B cell (primary cell): ENCODE results near the gene GIGYF2. TPM values are rescaled to one million over a fixed set of nuclear protein-coding genes. Genes with fewer than 3 reads are reported as not detected.

Source experiments
- ATAC-seq: fragments of 200-7000 bp; cut with Tn5 transposase; one replicate; pipeline ENCODE4 v1.10.0; 2021; ENCODE audit warnings: low read depth, mild to moderate bottlenecking, moderate number of reproducible peaks, moderate library complexity
- CTCF ChIA-PET: fragments of 350-600 bp; sonication (Branson Sonifier 250); formaldehyde crosslinking; loops from one replicate; lab custom pipeline; 2021; ENCODE audit warnings: antibody characterized with exemption, inconsistent platforms; lab: Charles Lee
- POLR2A ChIA-PET: fragments of 350-600 bp; sonication (Branson Sonifier 250); formaldehyde crosslinking; loops from one replicate; lab custom pipeline; 2021; ENCODE audit warnings: antibody characterized with exemption; lab: Charles Lee
- DNase-seq: peaks from one replicate; pipeline ENCODE4 v3.0.0; 2013
- H2AFZ ChIP-seq: 2 replicates; pipeline ENCODE4 v1.6.1; 2012; ENCODE audit warnings: mild to moderate bottlenecking, low read depth, low read length; ENCODE audit not compliant: insufficient read depth, poor library complexity, severe bottlenecking
- H3K27ac ChIP-seq, 2 donors: 1 replicate in 1 of 2; 2 replicates in 1 of 2; pipeline ENCODE4 v1.5.1; 2012 to 2013; ENCODE audit warnings: low read length in 2 of 2, mild to moderate bottlenecking in 2 of 2, moderate library complexity in 1 of 2
- H3K27me3 ChIP-seq, 4 experiments: fragments of 200-600 bp in 1 of 4; sonication (generic) in 1 of 4; replicated peaks in 1 of 4; 1 replicate in 2 of 4; 2 replicates in 2 of 4; pipeline versions ENCODE4 v1.6.1 to v1.7.0; 2013 to 2016; ENCODE audit warnings: low read length in 3 of 4, mild to moderate bottlenecking in 2 of 4, mixed read lengths in 1 of 4, moderate library complexity in 1 of 4; ENCODE audit not compliant: insufficient read depth in 4 of 4, control insufficient read depth in 3 of 4; ENCODE audit errors: control extremely low read depth in 1 of 4
- H3K36me3 ChIP-seq, 2 experiments: replicated peaks in 1 of 2; 1 replicate in 1 of 2; 2 replicates in 1 of 2; pipeline versions ENCODE4 v1.6.1 to v1.7.1; 2013; ENCODE audit warnings: low read length in 1 of 2; ENCODE audit not compliant: insufficient read depth in 2 of 2, control insufficient read depth in 1 of 2; ENCODE audit errors: control extremely low read depth in 1 of 2, extremely low read depth in 1 of 2
- H3K4me1 ChIP-seq, 2 donors: fragments of 200-600 bp in 1 of 2; sonication (generic) in 1 of 2; 1 replicate in 1 of 2; 2 replicates in 1 of 2; pipeline versions ENCODE4 v1.5.1 to v1.6.1; 2013 to 2017; ENCODE audit warnings: low read length in 2 of 2; ENCODE audit not compliant: control insufficient read depth in 2 of 2, insufficient read depth in 2 of 2
- H3K4me2 ChIP-seq: replicated peaks from 2 replicates; pipeline ENCODE3; 2012; ENCODE audit warnings: mild to moderate bottlenecking, low read depth, low read length; ENCODE audit not compliant: poor library complexity, severe bottlenecking
- H3K4me3 ChIP-seq, 5 experiments: fragments of 200-600 bp in 1 of 5; sonication (generic) in 1 of 5; 1 replicate in 3 of 5; 2 replicates in 2 of 5; pipeline versions ENCODE4 v1.5.1 to v1.7.0; 2011 to 2016; ENCODE audit warnings: low read length in 4 of 5, mild to moderate bottlenecking in 4 of 5, low read depth in 2 of 5, control low read depth in 1 of 5, moderate library complexity in 1 of 5; ENCODE audit not compliant: insufficient read depth in 1 of 5; ENCODE audit errors: control extremely low read depth in 1 of 5, extremely low read depth in 1 of 5
- H3K79me2 ChIP-seq: fragments of 200-600 bp; sonication (generic); one replicate; pipeline ENCODE4 v1.6.0; 2016; ENCODE audit warnings: low read length; ENCODE audit not compliant: control insufficient read depth, insufficient read depth
- H3K9ac ChIP-seq: fragments of 200-600 bp; sonication (generic); 2 replicates; pipeline ENCODE4 v1.6.1; 2017; ENCODE audit warnings: mild to moderate bottlenecking, low read length, moderate library complexity
- H3K9me3 ChIP-seq, 3 donors: one replicate each; pipeline versions ENCODE4 v1.6.1 to v1.7.1; 2013; ENCODE audit warnings: low read length in 2 of 3; ENCODE audit not compliant: control insufficient read depth in 2 of 3, insufficient read depth in 1 of 3; ENCODE audit errors: control extremely low read depth in 1 of 3
- H4K20me1 ChIP-seq: 2 replicates; pipeline ENCODE4 v1.6.0; 2012; ENCODE audit warnings: mild to moderate bottlenecking, low read length; ENCODE audit not compliant: insufficient read depth, control insufficient read depth, poor library complexity, severe bottlenecking
- H3K27ac Mint-ChIP-seq: one replicate; pipeline ENCODE4 v1.8.0; 2021; ENCODE audit warnings: mixed read lengths
- H3K27me3 Mint-ChIP-seq: one replicate; pipeline ENCODE4 v1.8.0; 2021; ENCODE audit warnings: mixed read lengths
- H3K4me1 Mint-ChIP-seq: one replicate; pipeline ENCODE4 v1.8.0; 2021; ENCODE audit warnings: mixed read lengths
- H3K4me3 Mint-ChIP-seq: one replicate; pipeline ENCODE4 v1.8.0; 2021; ENCODE audit warnings: mixed read lengths
- H3K9me3 Mint-ChIP-seq: one replicate; pipeline ENCODE4 v1.8.0; 2022; ENCODE audit warnings: mixed read lengths; ENCODE audit not compliant: insufficient read depth
- CTCF ChIP-seq: fragments of 200-600 bp; IDR thresholded peaks from one replicate; pipeline ENCODE4 v1.8.0; 2022; ENCODE audit warnings: antibody characterized with exemption, mild to moderate bottlenecking
- EZH2 ChIP-seq: IDR thresholded peaks from 2 replicates; pipeline ENCODE4 v1.6.1; 2012; ENCODE audit warnings: borderline replicate concordance, low read depth, mild to moderate bottlenecking, moderate library complexity, low read length; ENCODE audit not compliant: insufficient read depth, poor library complexity, severe bottlenecking
- WGBS: methylation state at CpG from one replicate; pipeline ENCODE4 v1.1.5; 2013; ENCODE audit warnings: missing lambda C conversion rate; ENCODE audit not compliant: insufficient coverage; 5-methylcytosine and 5-hydroxymethylcytosine counted together
- intact Hi-C: fragments of 100-400 bp; cut with micrococcal nuclease; formaldehyde crosslinking; loops from one replicate; pipeline ENCODE4 v1.10.0; 2022
- polyA plus RNA-seq: library from polyadenylated mRNA; depleted of rRNA; stranded (reverse); fragments of >200 nt; gene quantifications from 2 replicates; pipeline ENCODE4 v1.2.3, GENCODE V29; 2012
- total RNA-seq, 2 donors: library from RNA; stranded (reverse); fragments of 120-200 nt in 1 of 2; gene quantifications; 1 replicate in 1 of 2; 2 replicates in 1 of 2; pipeline versions ENCODE4 v1.2.3 to v1.2.4, GENCODE V29; 2013 to 2022

Gene GIGYF2
- total and polyA plus RNA-seq, 2 donors (not counting 1 experiment from before 2014, with no cell fraction given), result 7.2 to 108 TPM

- peak overlapping the region; percentile 60 to 92 for H3K27ac ChIP-seq
- intact Hi-C loops, result loop anchor here (1.0 to 5.0 kb wide), 3 partner anchors 92 to 365 kb away; partner anchors contain the start of genes EIF4E2, INPP5D and TIGD1
- H3K9me3 ChIP-seq, result peaks cover 0 to 10% (median 0%) of the 10 kb centered on the region in 3 donors
- ChIA-PET POLR2A (interaction anchor here (0.5 kb wide), 1 partner anchor 20 kb away, joined by 4 read pairs; no protein-coding TSS in a partner anchor), CTCF (no interaction called here)
- peak overlapping the region; percentile 68 to 91 (median 84) for H3K4me3 ChIP-seq
- Mint-ChIP-seq H3K27ac (peak overlapping the region; percentile 86), H3K4me1 (peaks cover 41% of the 10 kb centered on the region), H3K27me3 (no peaks in the 10 kb centered on the region), H3K9me3 (no peaks in the 10 kb centered on the region), H3K4me3 (peak overlapping the region; percentile 95)
- H3K79me2 ChIP-seq, result peaks cover 19% of the 10 kb centered on the region
- H3K27me3 ChIP-seq, result no peaks in the 10 kb centered on the region
- DNase-seq, result no peak
- no peak for ATAC-seq
- peaks cover 0 to 7% of the 10 kb centered on the region in 2 experiments for H3K36me3 ChIP-seq
- H3K4me2 ChIP-seq, result peak overlapping the region; percentile 96
- H2AFZ ChIP-seq, result peak overlapping the region; percentile 99
- peaks cover 19 to 23% of the 10 kb centered on the region in 2 donors for H3K4me1 ChIP-seq
- TF ChIP-seq CTCF, result no peak
- no peak for TF ChIP-seq EZH2
- WGBS, result under 1% methylated on average over 11 of the region's 11 CpGs
- H4K20me1 ChIP-seq, result peaks cover 28% of the 10 kb centered on the region
- H3K9ac ChIP-seq, result peak overlapping the region; percentile 97
Measured at GRCh38 chr2:232697807-232698110, 628 bp downstream of the GIGYF2 start.

GRCh38 chr2:232698556-232699091, 1.5 kb downstream of the GIGYF2 start:
- Mint-ChIP-seq H3K4me3 (peak overlapping the region; percentile 95), H3K27ac (peak overlapping the region; percentile 46), H3K4me1 (peaks cover 41% of the 10 kb centered on the region), H3K27me3 (no peaks in the 10 kb centered on the region), H3K9me3 (no peaks in the 10 kb centered on the region)
- H3K27ac ChIP-seq, result no peak overlapping the region
- intact Hi-C loops, result loop anchor here (5.0 kb wide), 1 partner anchor 364 kb away; the partner anchor contains the start of gene INPP5D
- peaks cover 33% of the 10 kb centered on the region for H4K20me1 ChIP-seq
- CTCF ChIA-PET, result no interaction called here
- H3K79me2 ChIP-seq, result peaks cover 24% of the 10 kb centered on the region
- WGBS, result 83% methylated on average over 3 of the region's 4 CpGs
- ATAC-seq (no peak), DNase-seq (no peak)
- H2AFZ ChIP-seq, result no peak overlapping the region
- peak overlapping the region; percentile 97 for H3K9ac ChIP-seq
- H3K9me3 ChIP-seq, result peaks cover 0 to 10% (median 0%) of the 10 kb centered on the region in 3 donors
- peaks cover 0 to 13% of the 10 kb centered on the region in 2 experiments for H3K36me3 ChIP-seq
- peaks cover 19 to 23% of the 10 kb centered on the region in 2 donors for H3K4me1 ChIP-seq
- POLR2A ChIA-PET, result no interaction called here
- TF ChIP-seq CTCF (no peak), EZH2 (no peak)
- H3K4me2 ChIP-seq, result peak overlapping the region; percentile 96
- H3K27me3 ChIP-seq, result no peaks in the 10 kb centered on the region
- peak overlapping the region in 2 of 5 experiments; percentile 84 to 88 for H3K4me3 ChIP-seq
